GM23338 (cell line): Measurements from ENCODE around the gene RPP38.

ENCODE experiments used
- CREB1 ChIP-seq: fragments of 250-450 bp; sonication (Bioruptor Pico); IDR thresholded peaks from 2 replicates; pipeline ENCODE4 v1.5.0; 2020; ENCODE audit warnings: low read depth, mild to moderate bottlenecking, moderate library complexity
- EZH2 ChIP-seq: fragments of 200-600 bp; sonication (generic); IDR thresholded peaks from one replicate; pipeline ENCODE4 v1.8.0; 2017; ENCODE audit warnings: antibody characterized with exemption, mild to moderate bottlenecking, low read depth; ENCODE audit not compliant: unreplicated experiment
- EZH2phosphoT487 ChIP-seq: fragments of 200-600 bp; sonication (generic); IDR thresholded peaks from one replicate; pipeline ENCODE4 v1.8.1; 2018; ENCODE audit warnings: antibody characterized with exemption; ENCODE audit not compliant: unreplicated experiment
- JUNB ChIP-seq: IDR thresholded peaks from one replicate; pipeline ENCODE4 v1.6.1; 2016; ENCODE audit warnings: antibody characterized with exemption; ENCODE audit not compliant: unreplicated experiment
- POLR2AphosphoS5 ChIP-seq: IDR thresholded peaks from 2 replicates; pipeline ENCODE4 v1.6.1; 2016; ENCODE audit warnings: antibody characterized with exemption, low read depth
- STAT1 ChIP-seq: IDR thresholded peaks from one replicate; pipeline ENCODE4 v1.6.1; 2016; ENCODE audit warnings: antibody characterized with exemption; ENCODE audit not compliant: unreplicated experiment
- ZNF114 ChIP-seq: fragments of 250-450 bp; sonication (Bioruptor Pico); IDR thresholded peaks from 2 replicates; pipeline ENCODE4 v1.5.0; 2020; ENCODE audit warnings: mild to moderate bottlenecking, moderate library complexity
- TF ChIP-seq, protein P1 (sequence below), 2 experiments: fragments of 200-600 bp in 1 of 2; sonication (generic) in 1 of 2; conservative IDR thresholded peaks; 2 replicates each; pipeline versions ENCODE4 v1.5.1 to v1.6.1; 2016 to 2017; ENCODE audit warnings: antibody characterized with exemption in 2 of 2, low read depth in 2 of 2, mild to moderate bottlenecking in 2 of 2, moderate library complexity in 1 of 2
- TF ChIP-seq, protein P2 (sequence below): IDR thresholded peaks from one replicate; pipeline ENCODE4 v1.6.1; 2018; ENCODE audit warnings: antibody characterized with exemption; ENCODE audit not compliant: unreplicated experiment

DNA sequence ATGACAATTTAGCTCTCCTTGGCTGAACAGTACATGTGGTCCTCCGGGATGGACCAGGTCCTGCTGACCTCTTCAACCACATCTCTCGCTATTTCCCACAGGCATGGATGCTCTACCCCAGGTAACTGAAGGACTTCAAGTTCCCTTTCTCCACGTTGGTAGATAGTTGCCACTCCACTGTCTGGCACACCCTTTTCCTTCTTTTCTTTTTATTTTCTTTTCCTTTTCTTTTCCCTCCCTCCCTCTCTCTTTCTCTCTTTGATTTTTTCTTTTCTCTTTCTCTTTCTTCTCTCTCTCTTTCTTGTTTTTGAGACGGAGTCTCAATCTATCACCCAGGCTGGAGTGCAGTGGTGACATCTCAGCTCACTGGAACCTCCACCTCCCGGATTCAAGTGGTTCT, 5.7 kb upstream of the RPP38 start:
- TF ChIP-seq, protein P1, sequence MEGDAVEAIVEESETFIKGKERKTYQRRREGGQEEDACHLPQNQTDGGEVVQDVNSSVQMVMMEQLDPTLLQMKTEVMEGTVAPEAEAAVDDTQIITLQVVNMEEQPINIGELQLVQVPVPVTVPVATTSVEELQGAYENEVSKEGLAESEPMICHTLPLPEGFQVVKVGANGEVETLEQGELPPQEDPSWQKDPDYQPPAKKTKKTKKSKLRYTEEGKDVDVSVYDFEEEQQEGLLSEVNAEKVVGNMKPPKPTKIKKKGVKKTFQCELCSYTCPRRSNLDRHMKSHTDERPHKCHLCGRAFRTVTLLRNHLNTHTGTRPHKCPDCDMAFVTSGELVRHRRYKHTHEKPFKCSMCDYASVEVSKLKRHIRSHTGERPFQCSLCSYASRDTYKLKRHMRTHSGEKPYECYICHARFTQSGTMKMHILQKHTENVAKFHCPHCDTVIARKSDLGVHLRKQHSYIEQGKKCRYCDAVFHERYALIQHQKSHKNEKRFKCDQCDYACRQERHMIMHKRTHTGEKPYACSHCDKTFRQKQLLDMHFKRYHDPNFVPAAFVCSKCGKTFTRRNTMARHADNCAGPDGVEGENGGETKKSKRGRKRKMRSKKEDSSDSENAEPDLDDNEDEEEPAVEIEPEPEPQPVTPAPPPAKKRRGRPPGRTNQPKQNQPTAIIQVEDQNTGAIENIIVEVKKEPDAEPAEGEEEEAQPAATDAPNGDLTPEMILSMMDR (conservative IDR thresholded peaks at IDR 0.05; ENCODE audit: low read depth in 2 of 2), result no peak
- TF ChIP-seq JUNB (no peak), POLR2AphosphoS5 (no peak), EZH2phosphoT487 (no peak), EZH2 (no peak), STAT1 (no peak), CREB1 (no peak), ZNF114 (no peak)
- TF ChIP-seq, protein P2, sequence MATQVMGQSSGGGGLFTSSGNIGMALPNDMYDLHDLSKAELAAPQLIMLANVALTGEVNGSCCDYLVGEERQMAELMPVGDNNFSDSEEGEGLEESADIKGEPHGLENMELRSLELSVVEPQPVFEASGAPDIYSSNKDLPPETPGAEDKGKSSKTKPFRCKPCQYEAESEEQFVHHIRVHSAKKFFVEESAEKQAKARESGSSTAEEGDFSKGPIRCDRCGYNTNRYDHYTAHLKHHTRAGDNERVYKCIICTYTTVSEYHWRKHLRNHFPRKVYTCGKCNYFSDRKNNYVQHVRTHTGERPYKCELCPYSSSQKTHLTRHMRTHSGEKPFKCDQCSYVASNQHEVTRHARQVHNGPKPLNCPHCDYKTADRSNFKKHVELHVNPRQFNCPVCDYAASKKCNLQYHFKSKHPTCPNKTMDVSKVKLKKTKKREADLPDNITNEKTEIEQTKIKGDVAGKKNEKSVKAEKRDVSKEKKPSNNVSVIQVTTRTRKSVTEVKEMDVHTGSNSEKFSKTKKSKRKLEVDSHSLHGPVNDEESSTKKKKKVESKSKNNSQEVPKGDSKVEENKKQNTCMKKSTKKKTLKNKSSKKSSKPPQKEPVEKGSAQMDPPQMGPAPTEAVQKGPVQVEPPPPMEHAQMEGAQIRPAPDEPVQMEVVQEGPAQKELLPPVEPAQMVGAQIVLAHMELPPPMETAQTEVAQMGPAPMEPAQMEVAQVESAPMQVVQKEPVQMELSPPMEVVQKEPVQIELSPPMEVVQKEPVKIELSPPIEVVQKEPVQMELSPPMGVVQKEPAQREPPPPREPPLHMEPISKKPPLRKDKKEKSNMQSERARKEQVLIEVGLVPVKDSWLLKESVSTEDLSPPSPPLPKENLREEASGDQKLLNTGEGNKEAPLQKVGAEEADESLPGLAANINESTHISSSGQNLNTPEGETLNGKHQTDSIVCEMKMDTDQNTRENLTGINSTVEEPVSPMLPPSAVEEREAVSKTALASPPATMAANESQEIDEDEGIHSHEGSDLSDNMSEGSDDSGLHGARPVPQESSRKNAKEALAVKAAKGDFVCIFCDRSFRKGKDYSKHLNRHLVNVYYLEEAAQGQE, result no peak
